CD14-positive monocyte (primary cell): ENCODE measurements around the gene LGALS4. TPM values are rescaled to one million over a fixed set of nuclear protein-coding genes. Genes with fewer than 3 reads are reported as not detected.
"Not testable (repeated sequence)": the region's sequence is repeated elsewhere in the genome, so short reads cannot be mapped to it uniquely, and the experiment has no call there.

Source experiments
- DNase-seq, 3 donors: peaks; one replicate each; pipeline ENCODE4 v3.0.0-alpha.2; 2011 to 2022
- H2AFZ ChIP-seq: 2 replicates; pipeline ENCODE4 v1.6.0; 2012; ENCODE audit warnings: mild to moderate bottlenecking, low read depth, low read length, inconsistent platforms; ENCODE audit not compliant: insufficient read depth, poor library complexity, severe bottlenecking
- H3K27ac ChIP-seq, 2 donors: 1 replicate in 1 of 2; 2 replicates in 1 of 2; pipeline ENCODE4 v1.5.1; 2012 to 2013; ENCODE audit warnings: low read length in 2 of 2, control low read depth in 1 of 2, inconsistent platforms in 1 of 2, low read depth in 1 of 2, mild to moderate bottlenecking in 1 of 2
- H3K27me3 ChIP-seq, 2 donors: one replicate each; pipeline versions ENCODE4 v1.6.0 to v1.6.1; 2011 to 2013; ENCODE audit warnings: low read length in 2 of 2; ENCODE audit not compliant: control insufficient read depth in 2 of 2, insufficient read depth in 2 of 2
- H3K36me3 ChIP-seq, 2 donors: replicated peaks in 1 of 2; 1 replicate in 1 of 2; 2 replicates in 1 of 2; pipeline versions ENCODE4 v1.5.1 to v1.6.1; 2012 to 2013; ENCODE audit warnings: low read length in 2 of 2, control low read depth in 1 of 2, inconsistent platforms in 1 of 2, mild to moderate bottlenecking in 1 of 2; ENCODE audit not compliant: insufficient read depth in 2 of 2, control insufficient read depth in 1 of 2
- H3K4me1 ChIP-seq, 2 donors: 1 replicate in 1 of 2; 2 replicates in 1 of 2; pipeline versions ENCODE4 v1.5.1 to v1.6.1; 2012 to 2013; ENCODE audit warnings: low read length in 2 of 2, control low read depth in 1 of 2, inconsistent platforms in 1 of 2, mild to moderate bottlenecking in 1 of 2, moderate library complexity in 1 of 2; ENCODE audit not compliant: insufficient read depth in 2 of 2, control insufficient read depth in 1 of 2
- H3K4me2 ChIP-seq: replicated peaks from 2 replicates; pipeline ENCODE3; 2012; ENCODE audit warnings: low read length, moderate library complexity, mild to moderate bottlenecking; ENCODE audit not compliant: poor library complexity, severe bottlenecking; ENCODE audit errors: extremely low read depth
- H3K4me3 ChIP-seq, 3 experiments: fragments of 200-600 bp in 1 of 3; sonication (generic) in 1 of 3; replicated peaks in 1 of 3; 1 replicate in 2 of 3; 2 replicates in 1 of 3; pipeline ENCODE4 v1.5.1; 2011 to 2013; ENCODE audit warnings: low read length in 3 of 3, mild to moderate bottlenecking in 3 of 3, control low read depth in 2 of 3, low read depth in 2 of 3, inconsistent platforms in 1 of 3, moderate library complexity in 1 of 3
- H3K79me2 ChIP-seq: 2 replicates; pipeline ENCODE4 v1.6.0; 2012; ENCODE audit warnings: mild to moderate bottlenecking, control low read depth, inconsistent platforms, low read length, moderate library complexity; ENCODE audit not compliant: insufficient read depth
- H3K9ac ChIP-seq: 2 replicates; pipeline ENCODE4 v1.6.0; 2017; ENCODE audit warnings: low read length, mild to moderate bottlenecking; ENCODE audit not compliant: insufficient read depth, poor library complexity, severe bottlenecking
- H3K9me3 ChIP-seq, 2 donors: replicated peaks in 1 of 2; 1 replicate in 1 of 2; 2 replicates in 1 of 2; pipeline versions ENCODE4 v1.5.1 to v1.6.1; 2012 to 2013; ENCODE audit warnings: low read length in 2 of 2, control low read depth in 1 of 2; ENCODE audit not compliant: control insufficient read depth in 1 of 2, insufficient read depth in 1 of 2
- H4K20me1 ChIP-seq: 2 replicates; pipeline ENCODE4 v1.6.0; 2012; ENCODE audit warnings: mild to moderate bottlenecking, low read length, control low read depth, moderate library complexity; ENCODE audit not compliant: insufficient read depth
- H3K27ac Mint-ChIP-seq, 7 donors: one replicate each; pipeline ENCODE4 v1.8.0; 2020; ENCODE audit warnings: mild to moderate bottlenecking in 7 of 7, mixed read lengths in 7 of 7, moderate library complexity in 6 of 7, inconsistent platforms in 2 of 7
- H3K27me3 Mint-ChIP-seq, 3 donors: one replicate each; pipeline ENCODE4 v1.8.0; 2021 to 2022; ENCODE audit warnings: low read depth in 3 of 3, mild to moderate bottlenecking in 3 of 3, mixed read lengths in 3 of 3, moderate library complexity in 3 of 3, inconsistent platforms in 1 of 3
- H3K36me3 Mint-ChIP-seq, 2 donors: one replicate each; pipeline ENCODE4 v1.8.0; 2020; ENCODE audit warnings: mixed read lengths in 2 of 2, inconsistent platforms in 1 of 2, mild to moderate bottlenecking in 1 of 2
- H3K4me1 Mint-ChIP-seq: one replicate; pipeline ENCODE4 v1.8.0; 2020; ENCODE audit warnings: mild to moderate bottlenecking, mixed read lengths
- H3K4me3 Mint-ChIP-seq, 2 donors: one replicate each; pipeline ENCODE4 v1.8.0; 2020; ENCODE audit warnings: mild to moderate bottlenecking in 2 of 2, mixed read lengths in 2 of 2, moderate library complexity in 1 of 2
- H3K9me3 Mint-ChIP-seq, 7 donors: one replicate each; pipeline ENCODE4 v1.8.0; 2020 to 2022; ENCODE audit warnings: mixed read lengths in 7 of 7, mild to moderate bottlenecking in 6 of 7, moderate library complexity in 6 of 7, inconsistent platforms in 2 of 7
- whole genome bisulfite sequencing: methylation state at CpG from one replicate; pipeline ENCODE4 v1.1.5; 2013; ENCODE audit warnings: missing lambda C conversion rate; ENCODE audit not compliant: insufficient coverage; 5-methylcytosine and 5-hydroxymethylcytosine counted together
- intact Hi-C, 2 donors: fragments of 100-400 bp; cut with micrococcal nuclease; formaldehyde crosslinking; loops; one replicate each; pipeline versions ENCODE4 v1.15.0 to v1.15.1; 2023
- polyA plus RNA-seq, 3 donors: library from polyadenylated mRNA; depleted of rRNA in 1 of 3; unstranded in 2 of 3; stranded (reverse) in 1 of 3; fragments of 300-500 nt in 2 of 3; fragments of >200 nt in 1 of 3; fragmentation: Illumina TruSeq in 2 of 3; gene quantifications; 1 replicate in 2 of 3; 2 replicates in 1 of 3; pipeline ENCODE4 v1.2.3, GENCODE V29; 2012 to 2021
- TF ChIP-seq, protein P1 (sequence below): fragments of 200-600 bp; IDR thresholded peaks from one replicate; pipeline ENCODE4 v1.8.0; 2022; ENCODE audit warnings: antibody characterized with exemption, mild to moderate bottlenecking

The LGALS4 gene
- polyA plus RNA-seq, 3 donors = 1.7 TPM; not detected in 2

DNA sequence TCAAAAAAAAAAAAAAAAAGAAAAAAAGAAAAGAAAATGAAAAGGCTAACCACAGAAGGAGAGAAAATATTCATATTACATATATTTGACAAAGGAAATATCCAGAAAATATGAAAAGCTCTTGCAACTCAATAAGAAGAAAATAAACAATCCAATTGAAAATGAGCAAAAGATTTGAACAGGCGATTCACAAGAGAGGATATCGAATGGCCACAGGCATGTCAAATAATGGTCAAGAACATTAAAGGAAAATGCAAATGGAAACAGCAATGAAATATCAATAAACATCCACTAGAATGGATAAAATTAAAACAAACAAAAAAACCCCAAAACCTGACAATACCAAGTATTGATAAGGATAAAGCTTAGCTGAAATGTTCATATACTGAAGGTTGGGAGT is 47.5 kb downstream of the LGALS4 start:
- no peak overlapping the region for H3K27ac Mint-ChIP-seq
- H3K9me3 Mint-ChIP-seq = peaks cover 0 to 3% (median 0%) of the 10 kb centered on the region in 7 donors
- Histone ChIP-seq H3K27ac (no peak overlapping the region), H3K4me1 (peaks cover 5 to 11% of the 10 kb centered on the region in 2 donors), H3K4me2 (no peak overlapping the region), H4K20me1 (no peaks in the 10 kb centered on the region), H3K27me3 (no peaks in the 10 kb centered on the region), H2AFZ (no peak overlapping the region), H3K4me3 (no peak overlapping the region), H3K9ac (no peak overlapping the region), H3K36me3 (no peaks in the 10 kb centered on the region), H3K9me3 (no peaks in the 10 kb centered on the region), H3K79me2 (no peaks in the 10 kb centered on the region)
- intact Hi-C loops = loop anchor here in 1 of 2 donors (10.0 kb wide), 1 partner anchor 130 kb away; the partner anchor contains the start of genes NFKBIB and SIRT2
- DNase-seq = no peak
- no peak overlapping the region for H3K4me3 Mint-ChIP-seq
- peaks cover 10% of the 10 kb centered on the region for H3K4me1 Mint-ChIP-seq
- no peaks in the 10 kb centered on the region for H3K36me3 Mint-ChIP-seq
- TF ChIP-seq, protein P1, sequence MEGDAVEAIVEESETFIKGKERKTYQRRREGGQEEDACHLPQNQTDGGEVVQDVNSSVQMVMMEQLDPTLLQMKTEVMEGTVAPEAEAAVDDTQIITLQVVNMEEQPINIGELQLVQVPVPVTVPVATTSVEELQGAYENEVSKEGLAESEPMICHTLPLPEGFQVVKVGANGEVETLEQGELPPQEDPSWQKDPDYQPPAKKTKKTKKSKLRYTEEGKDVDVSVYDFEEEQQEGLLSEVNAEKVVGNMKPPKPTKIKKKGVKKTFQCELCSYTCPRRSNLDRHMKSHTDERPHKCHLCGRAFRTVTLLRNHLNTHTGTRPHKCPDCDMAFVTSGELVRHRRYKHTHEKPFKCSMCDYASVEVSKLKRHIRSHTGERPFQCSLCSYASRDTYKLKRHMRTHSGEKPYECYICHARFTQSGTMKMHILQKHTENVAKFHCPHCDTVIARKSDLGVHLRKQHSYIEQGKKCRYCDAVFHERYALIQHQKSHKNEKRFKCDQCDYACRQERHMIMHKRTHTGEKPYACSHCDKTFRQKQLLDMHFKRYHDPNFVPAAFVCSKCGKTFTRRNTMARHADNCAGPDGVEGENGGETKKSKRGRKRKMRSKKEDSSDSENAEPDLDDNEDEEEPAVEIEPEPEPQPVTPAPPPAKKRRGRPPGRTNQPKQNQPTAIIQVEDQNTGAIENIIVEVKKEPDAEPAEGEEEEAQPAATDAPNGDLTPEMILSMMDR = no peak
- peaks cover 3 to 7% (median 4%) of the 10 kb centered on the region in 3 donors for H3K27me3 Mint-ChIP-seq
- no CpG with 5 or more reads among the region's 2 CpGs for WGBS

DNA sequence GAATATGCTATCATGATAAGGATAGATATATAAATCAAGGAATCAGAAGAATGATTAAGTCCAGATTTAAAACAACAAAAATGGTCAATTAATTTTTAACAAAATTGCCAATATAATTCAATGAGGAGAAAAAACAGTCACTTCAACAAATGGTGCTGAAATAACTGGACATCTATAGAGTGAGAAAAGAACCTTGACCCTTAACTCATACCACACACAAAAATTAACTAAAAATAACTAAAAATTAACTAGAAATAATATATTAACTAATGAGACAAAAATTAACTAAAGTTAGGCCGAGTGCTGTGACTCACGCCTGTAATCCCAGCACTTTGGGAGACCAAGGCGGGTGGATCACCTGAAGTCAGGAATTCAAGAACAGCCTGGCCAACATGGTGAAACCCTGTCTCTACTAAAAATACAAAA is 48.9 kb downstream of the LGALS4 start:
- peaks cover 15% of the 10 kb centered on the region for H3K4me1 Mint-ChIP-seq
- no CpG with 5 or more reads among the region's 3 CpGs for WGBS

DNA sequence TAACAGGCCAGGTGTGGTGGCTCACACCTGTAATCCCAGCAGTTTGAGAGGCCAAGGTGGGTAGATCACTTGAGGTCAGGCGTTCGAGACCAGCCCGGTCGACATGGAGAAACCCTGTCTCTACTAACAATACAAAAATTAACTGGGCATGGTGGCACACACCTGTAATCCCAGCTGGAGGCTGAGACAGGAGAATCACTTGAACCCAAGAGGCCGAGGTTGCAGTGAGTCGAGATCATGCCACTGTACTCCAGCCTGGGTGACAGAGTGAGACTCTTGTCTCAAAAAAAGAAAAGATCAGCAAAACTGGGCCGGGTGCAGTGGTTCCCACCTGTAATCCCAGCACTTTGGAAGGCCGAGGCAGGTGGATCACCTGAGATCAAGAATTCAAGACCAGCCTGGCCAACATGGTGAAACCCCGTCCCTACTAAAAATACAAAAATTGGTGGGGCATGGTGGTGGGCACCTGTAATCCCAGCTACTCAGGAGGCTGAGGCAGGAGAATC is 50.8 kb downstream of the LGALS4 start:
- not testable (repeated sequence) for H3K36me3 Mint-ChIP-seq, H3K4me3 Mint-ChIP-seq, DNase-seq, H3K9ac ChIP-seq, H3K27me3 Mint-ChIP-seq, H3K36me3 ChIP-seq, H3K4me2 ChIP-seq, H4K20me1 ChIP-seq, H3K9me3 Mint-ChIP-seq, H3K9me3 ChIP-seq, H3K27ac ChIP-seq, H2AFZ ChIP-seq, H3K4me3 ChIP-seq, H3K79me2 ChIP-seq, H3K27me3 ChIP-seq
- peaks cover 0 to 10% of the 10 kb centered on the region in 2 donors for H3K4me1 ChIP-seq
- 95% methylated on average over 3 of the region's 9 CpGs for WGBS
- intact Hi-C loops = loop anchor here in 1 of 2 donors (10.0 kb wide), 1 partner anchor 133 kb away; the partner anchor contains the start of genes NFKBIB and SIRT2
- peaks cover 15% of the 10 kb centered on the region for H3K4me1 Mint-ChIP-seq
- peak overlapping the region in 1 of 7 donors; percentile 52 for H3K27ac Mint-ChIP-seq

More for the DNA sequence above, 48.9 kb downstream of the LGALS4 start:
- no peak overlapping the region for H3K27ac ChIP-seq
- TF ChIP-seq, protein P1 = no peak
- no peak overlapping the region for H3K4me3 ChIP-seq
- no peak overlapping the region for H3K4me3 Mint-ChIP-seq
- H3K27ac Mint-ChIP-seq = no peak overlapping the region
- peaks cover 0 to 10% of the 10 kb centered on the region in 2 donors for H3K4me1 ChIP-seq
- peaks cover 3 to 6% (median 4%) of the 10 kb centered on the region in 3 donors for H3K27me3 Mint-ChIP-seq
- intact Hi-C loops = loop anchor here in 1 of 2 donors (10.0 kb wide), 1 partner anchor 131 kb away; the partner anchor contains the start of genes NFKBIB and SIRT2
- no peaks in the 10 kb centered on the region for H3K36me3 Mint-ChIP-seq
- no peak overlapping the region for H2AFZ ChIP-seq
- DNase-seq = no peak
- no peaks in the 10 kb centered on the region for H4K20me1 ChIP-seq
- no peaks in the 10 kb centered on the region for H3K36me3 ChIP-seq
- H3K9me3 Mint-ChIP-seq = peaks cover 0 to 3% (median 0%) of the 10 kb centered on the region in 7 donors
- no peaks in the 10 kb centered on the region for H3K9me3 ChIP-seq
- no peaks in the 10 kb centered on the region for H3K79me2 ChIP-seq
- no peaks in the 10 kb centered on the region for H3K27me3 ChIP-seq
- no peak overlapping the region for H3K4me2 ChIP-seq
- no peak overlapping the region for H3K9ac ChIP-seq
